Keratinocyte (primary cell): ENCODE measurements around the gene OTUD7B. TPM values are rescaled to one million over a fixed set of nuclear protein-coding genes. Genes with fewer than 3 reads are reported as not detected.

Experiments used
- DNase-seq: peaks from one replicate; pipeline ENCODE4 v3.0.0-alpha.2; 2011; ENCODE audit warnings: low read depth, missing footprints, low spot score
- FAIRE-seq: peaks from 2 replicates; lab custom pipeline; 2011; peaks lifted over from hg19 to GRCh38; lab: Jason Lieb, UNC
- H2AFZ ChIP-seq: 2 replicates; pipeline ENCODE4 v1.6.0; 2012; ENCODE audit warnings: low read length, control low read depth, inconsistent platforms; ENCODE audit not compliant: control insufficient read depth
- H3K27ac ChIP-seq: 2 replicates; pipeline ENCODE4 v1.5.1; 2011; ENCODE audit warnings: low read length; ENCODE audit not compliant: control insufficient read depth, insufficient read depth
- H3K27me3 ChIP-seq: 3 replicates; pipeline ENCODE4 v1.6.0; 2011; ENCODE audit warnings: low read length; ENCODE audit not compliant: control insufficient read depth, insufficient read depth; ENCODE audit errors: extremely low read depth
- H3K36me3 ChIP-seq, 2 experiments: 2 replicates in 1 of 2; 3 replicates in 1 of 2; pipeline ENCODE4 v1.5.1; 2011; ENCODE audit warnings: low read length in 2 of 2, mild to moderate bottlenecking in 1 of 2; ENCODE audit not compliant: control insufficient read depth in 2 of 2, insufficient read depth in 2 of 2; ENCODE audit errors: extremely low read depth in 1 of 2
- H3K4me1 ChIP-seq: 3 replicates; pipeline ENCODE4 v1.5.1; 2011; ENCODE audit warnings: low read length; ENCODE audit not compliant: control insufficient read depth, insufficient read depth; ENCODE audit errors: extremely low read depth
- H3K4me2 ChIP-seq: 3 replicates; pipeline ENCODE4 v1.6.0; 2011; ENCODE audit warnings: low read depth, low read length; ENCODE audit not compliant: control insufficient read depth, insufficient read depth; ENCODE audit errors: extremely low read depth
- H3K4me3 ChIP-seq, 3 experiments: fragments of 200-600 bp in 1 of 3; sonication (generic) in 1 of 3; 2 replicates in 2 of 3; 3 replicates in 1 of 3; pipeline ENCODE4 v1.5.1; 2011 to 2016; ENCODE audit warnings: low read length in 3 of 3, mild to moderate bottlenecking in 3 of 3, control low read depth in 2 of 3, inconsistent platforms in 1 of 3, low read depth in 1 of 3, mixed read lengths in 1 of 3, mixed run types in 1 of 3, moderate library complexity in 1 of 3; ENCODE audit not compliant: control insufficient read depth in 2 of 3, insufficient read depth in 2 of 3; ENCODE audit errors: extremely low read depth in 1 of 3
- H3K79me2 ChIP-seq: 2 replicates; pipeline ENCODE4 v1.6.0; 2012; ENCODE audit warnings: low read length; ENCODE audit not compliant: control insufficient read depth, insufficient read depth
- H3K9ac ChIP-seq: 3 replicates; pipeline ENCODE4 v1.6.0; 2011; ENCODE audit warnings: low read length; ENCODE audit not compliant: control insufficient read depth, insufficient read depth; ENCODE audit errors: extremely low read depth
- H3K9me1 ChIP-seq: 3 replicates; pipeline ENCODE4 v1.6.0; 2011; ENCODE audit warnings: low read length; ENCODE audit not compliant: control insufficient read depth, insufficient read depth; ENCODE audit errors: extremely low read depth
- H3K9me3 ChIP-seq: 2 replicates; pipeline ENCODE4 v1.5.1; 2012; ENCODE audit warnings: low read depth, low read length; ENCODE audit not compliant: control insufficient read depth
- H4K20me1 ChIP-seq: 3 replicates; pipeline ENCODE4 v1.6.0; 2011; ENCODE audit warnings: low read length; ENCODE audit not compliant: control insufficient read depth, insufficient read depth; ENCODE audit errors: extremely low read depth
- CTCF ChIP-seq, 3 experiments: IDR thresholded peaks in 1 of 3; conservative IDR thresholded peaks in 1 of 3; optimal IDR thresholded peaks in 1 of 3; 2 replicates in 2 of 3; 3 replicates in 1 of 3; pipeline versions ENCODE3 to v1.5.1; 2011; ENCODE audit warnings: low read length in 3 of 3, mild to moderate bottlenecking in 3 of 3, moderate library complexity in 2 of 3, control low read depth in 1 of 3, inconsistent platforms in 1 of 3; ENCODE audit not compliant: insufficient read depth in 2 of 3; ENCODE audit errors: extremely low read depth in 1 of 3
- EZH2 ChIP-seq: IDR thresholded peaks from one replicate; pipeline ENCODE4 v1.6.1; 2012; ENCODE audit warnings: inconsistent platforms, mild to moderate bottlenecking, low read length, moderate library complexity
- dilution Hi-C: fragments of 300-500 bp; cut with MboI; formaldehyde crosslinking; loops from one replicate; pipeline ENCODE4 v1.7.0; 2020; ENCODE audit warnings: low sequenced_read_pairs; ENCODE audit not compliant: extremely low pct_ligation_motif_present
- polyA plus RNA-seq, 5 experiments: library from polyadenylated mRNA; depleted of rRNA in 3 of 5; stranded (reverse) in 3 of 5; stranded (forward) in 1 of 5; unstranded in 1 of 5; fragments of >200 nt; gene quantifications; 1 replicate in 1 of 5; 2 replicates in 3 of 5; 3 replicates in 1 of 5; pipeline versions ENCODE4 v1.2.1 to v1.2.3, GENCODE V29; 2011 to 2012; ENCODE audit warnings: missing spikeins in 2 of 5, low read depth in 1 of 5, low replicate concordance in 1 of 5

The OTUD7B gene
- polyA plus RNA-seq, 1 donor (not counting 4 experiments of a cell fraction or from before 2014, with no cell fraction given) = 8.7 TPM

GRCh38 chr1:149916193-149916897 lies 94.2 kb downstream of the OTUD7B start:
- no peak for TF ChIP-seq EZH2
- no peak for TF ChIP-seq CTCF (optimal IDR thresholded peaks at IDR 0.05 in 1 of 3, IDR thresholded peaks at IDR 0.05 in 1 of 3, conservative IDR thresholded peaks at IDR 0.05 in 1 of 3; ENCODE audit: extremely low read depth in 1 of 3, insufficient read depth in 2 of 3, low read length in 3 of 3)
- H3K36me3 ChIP-seq = no peaks in the 10 kb centered on the region
- no peaks in the 10 kb centered on the region for H3K9me3 ChIP-seq
- no peaks in the 10 kb centered on the region for H3K4me1 ChIP-seq
- no peaks in the 10 kb centered on the region for H3K79me2 ChIP-seq
- H3K4me3 ChIP-seq = no peak overlapping the region
- FAIRE-seq = no peak
- no peaks in the 10 kb centered on the region for H3K9me1 ChIP-seq
- DNase-seq = no peak
- H3K4me2 ChIP-seq = no peak overlapping the region
- H3K27me3 ChIP-seq = peaks cover 15% of the 10 kb centered on the region
- no peak overlapping the region for H2AFZ ChIP-seq
- no peak overlapping the region for H3K27ac ChIP-seq
- H4K20me1 ChIP-seq = no peaks in the 10 kb centered on the region
- no peak overlapping the region for H3K9ac ChIP-seq
- dilution Hi-C loops = no loop called here

- no peak overlapping the region for H3K4me2 ChIP-seq
These were observed 94.9 kb downstream of the OTUD7B start for GRCh38 chr1:149915429-149916192.

More at GRCh38 chr1:149915429-149916192, 94.9 kb downstream of the OTUD7B start:
- peaks cover 15% of the 10 kb centered on the region for H3K27me3 ChIP-seq
- no peak overlapping the region for H3K9ac ChIP-seq
- DNase-seq (no peak), FAIRE-seq (no peak)
- no peaks in the 10 kb centered on the region for H3K9me3 ChIP-seq
- H4K20me1 ChIP-seq = no peaks in the 10 kb centered on the region
- no peak overlapping the region for H3K4me3 ChIP-seq
- dilution Hi-C loops = no loop called here
- H3K4me1 ChIP-seq = no peaks in the 10 kb centered on the region
- no peaks in the 10 kb centered on the region for H3K36me3 ChIP-seq
- TF ChIP-seq CTCF (optimal IDR thresholded peaks at IDR 0.05 in 1 of 3, IDR thresholded peaks at IDR 0.05 in 1 of 3, conservative IDR thresholded peaks at IDR 0.05 in 1 of 3; ENCODE audit: extremely low read depth in 1 of 3, insufficient read depth in 2 of 3, low read length in 3 of 3) = no peak
- no peak for TF ChIP-seq EZH2
- H3K79me2 ChIP-seq = no peaks in the 10 kb centered on the region
- H3K27ac ChIP-seq = no peak overlapping the region
- H3K9me1 ChIP-seq = no peaks in the 10 kb centered on the region
- no peak overlapping the region for H2AFZ ChIP-seq
